Rectal smooth muscle tissue (tissue), 1 donor: Measurements from ENCODE around the gene ID3.

Source experiments
- H3K27ac ChIP-seq: one replicate; pipeline ENCODE4 v1.7.0; 2013; ENCODE audit warnings: low read depth, low read length, inconsistent platforms
- H3K27me3 ChIP-seq: one replicate; pipeline ENCODE4 v1.7.0; 2013; ENCODE audit warnings: low read length; ENCODE audit not compliant: control insufficient read depth, insufficient read depth
- H3K36me3 ChIP-seq: one replicate; pipeline ENCODE4 v1.7.0; 2013; ENCODE audit warnings: low read length; ENCODE audit not compliant: control insufficient read depth, insufficient read depth
- H3K4me1 ChIP-seq: one replicate; pipeline ENCODE4 v1.7.0; 2013; ENCODE audit warnings: low read length; ENCODE audit not compliant: control insufficient read depth, insufficient read depth
- H3K4me3 ChIP-seq: one replicate; pipeline ENCODE4 v1.7.0; 2013; ENCODE audit warnings: low read length
- H3K9ac ChIP-seq: one replicate; pipeline ENCODE4 v1.7.0; 2013; ENCODE audit warnings: low read length

The ID3 gene

DNA sequence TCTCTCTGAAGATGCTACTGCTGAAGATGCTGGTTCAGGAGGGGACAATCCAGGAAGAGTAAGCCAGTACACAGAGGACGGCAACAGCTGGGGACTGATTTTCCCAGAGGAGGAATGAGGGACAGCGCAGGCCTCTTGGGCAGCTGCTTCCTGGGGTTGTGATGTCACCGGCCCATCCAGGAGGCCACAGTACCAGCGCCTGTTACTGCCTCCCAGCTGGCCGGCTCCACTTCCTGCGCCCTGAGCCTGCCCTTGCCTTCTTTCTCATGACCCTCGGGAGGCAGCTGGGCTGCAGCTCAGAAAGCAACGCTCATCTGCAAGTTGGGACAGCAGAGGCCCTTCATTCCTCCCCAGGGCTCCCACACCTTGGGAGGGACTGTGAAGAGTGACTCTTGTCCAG lies 21.9 kb upstream of the ID3 start:
- Histone ChIP-seq H3K4me1 (peaks cover 28% of the 10 kb centered on the region), H3K27ac (no peak overlapping the region), H3K9ac (no peak overlapping the region), H3K36me3 (no peaks in the 10 kb centered on the region), H3K4me3 (no peak overlapping the region), H3K27me3 (no peaks in the 10 kb centered on the region)

DNA sequence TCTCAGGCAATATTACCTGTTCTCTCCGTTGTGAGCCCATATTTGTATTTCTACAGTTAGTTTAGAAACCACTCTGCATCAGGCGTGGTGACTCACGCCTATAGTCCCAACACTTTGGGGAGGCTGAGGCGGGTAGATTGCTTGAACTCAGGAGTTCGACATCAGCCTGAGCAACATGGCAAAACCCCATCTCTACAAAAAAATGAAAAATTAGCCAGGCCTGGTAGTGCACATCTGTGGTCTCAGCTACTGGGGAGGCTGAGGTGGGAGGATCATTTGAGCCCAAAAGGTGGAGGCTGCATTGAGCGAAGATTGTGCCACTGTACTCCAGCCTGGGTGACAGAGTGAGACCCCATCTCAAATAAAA lies 19.7 kb upstream of the ID3 start:
- H3K27me3 ChIP-seq: no peaks in the 10 kb centered on the region

DNA sequence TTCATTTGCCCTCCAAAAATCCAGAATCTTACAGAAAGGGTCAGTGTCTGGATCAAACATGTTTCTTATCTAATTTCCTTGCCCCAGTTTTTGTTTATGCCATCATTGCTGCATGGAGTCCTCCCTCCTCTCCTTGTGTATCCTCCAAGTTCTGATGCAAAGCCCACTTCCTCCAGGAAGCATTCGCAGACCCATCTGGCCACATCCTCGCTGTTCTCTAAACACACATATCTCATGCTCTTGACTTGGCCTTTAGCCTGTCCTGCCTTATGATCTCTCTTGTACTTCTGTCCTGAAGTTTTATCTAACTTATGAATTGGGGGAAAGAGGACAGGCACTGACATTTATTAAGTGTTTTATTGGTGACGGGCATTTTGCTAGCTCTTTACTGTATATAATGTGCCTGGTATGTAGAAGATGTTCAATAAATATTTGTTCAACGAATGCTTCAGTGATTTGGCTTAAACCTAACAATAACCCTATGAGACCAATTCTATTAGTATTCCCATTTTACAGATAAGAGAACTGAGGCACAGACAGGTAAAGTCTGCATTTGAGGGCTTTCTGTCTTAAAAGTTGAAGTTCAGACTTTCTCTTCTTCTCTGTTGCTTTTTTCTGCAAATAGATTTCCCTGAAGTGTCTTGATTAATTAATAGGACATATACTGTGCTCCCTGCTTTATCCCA lies 19.2 kb upstream of the ID3 start:
- peak overlapping the region; percentile 68 for H3K27ac ChIP-seq
- H3K36me3 ChIP-seq: no peaks in the 10 kb centered on the region
- no peak overlapping the region for H3K9ac ChIP-seq
- H3K4me3 ChIP-seq: no peak overlapping the region
- H3K27me3 ChIP-seq: no peaks in the 10 kb centered on the region
- H3K4me1 ChIP-seq: peaks cover 31% of the 10 kb centered on the region

More for the DNA sequence above, 19.7 kb upstream of the ID3 start:
- Histone ChIP-seq H3K4me1 (peaks cover 31% of the 10 kb centered on the region), H3K27ac (peak overlapping the region; percentile 68), H3K36me3 (no peaks in the 10 kb centered on the region), H3K4me3 (no peak overlapping the region), H3K9ac (no peak overlapping the region)

DNA sequence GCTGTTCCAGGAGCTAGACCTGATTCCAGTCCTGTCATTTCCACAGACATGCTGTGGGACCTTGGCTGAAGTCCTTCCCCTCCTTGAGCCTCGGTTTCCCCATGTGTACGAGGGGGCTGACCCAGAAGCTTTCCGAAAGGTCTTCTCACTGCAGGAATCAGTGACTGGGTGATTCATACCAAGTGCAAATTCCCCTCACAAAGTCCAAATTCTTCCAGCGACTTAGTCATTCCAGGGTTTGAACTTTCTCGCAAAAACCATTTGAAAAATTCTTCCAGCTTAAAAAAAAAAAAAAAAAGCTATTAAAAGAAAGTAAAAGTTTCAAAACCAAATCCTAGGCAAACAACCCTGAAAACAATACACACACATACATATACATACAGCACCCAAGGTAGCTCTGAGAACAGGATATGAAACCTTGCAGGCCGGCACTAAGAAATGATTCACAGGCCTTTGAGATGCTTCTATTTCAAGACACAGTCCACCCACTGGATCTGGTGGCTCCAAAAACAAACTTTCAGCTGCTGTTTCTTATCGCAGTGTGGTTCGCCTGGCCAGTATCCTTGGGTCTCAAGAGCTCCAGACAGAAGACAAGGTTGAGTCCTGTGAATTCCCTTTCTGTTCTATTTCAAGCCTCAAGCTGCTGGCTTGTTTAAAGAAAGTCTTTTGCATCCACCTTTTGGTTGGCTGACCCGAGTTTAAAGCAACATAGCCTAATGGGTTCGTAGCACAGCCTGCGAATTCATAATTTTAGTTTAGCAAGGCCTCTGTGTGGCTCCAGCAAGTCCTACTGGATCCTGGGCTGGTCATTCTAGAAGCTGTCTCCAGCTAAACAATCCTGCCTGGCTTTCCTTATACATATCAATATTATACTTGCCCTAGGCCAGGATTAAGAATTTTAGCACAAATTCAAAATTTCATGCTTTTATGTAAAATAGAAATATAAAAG lies 18.0 kb upstream of the ID3 start:
- Histone ChIP-seq H3K4me3 (peak overlapping the region; percentile 1), H3K27ac (peak overlapping the region; percentile 68), H3K4me1 (peaks cover 31% of the 10 kb centered on the region), H3K9ac (no peak overlapping the region), H3K27me3 (no peaks in the 10 kb centered on the region), H3K36me3 (no peaks in the 10 kb centered on the region)

DNA sequence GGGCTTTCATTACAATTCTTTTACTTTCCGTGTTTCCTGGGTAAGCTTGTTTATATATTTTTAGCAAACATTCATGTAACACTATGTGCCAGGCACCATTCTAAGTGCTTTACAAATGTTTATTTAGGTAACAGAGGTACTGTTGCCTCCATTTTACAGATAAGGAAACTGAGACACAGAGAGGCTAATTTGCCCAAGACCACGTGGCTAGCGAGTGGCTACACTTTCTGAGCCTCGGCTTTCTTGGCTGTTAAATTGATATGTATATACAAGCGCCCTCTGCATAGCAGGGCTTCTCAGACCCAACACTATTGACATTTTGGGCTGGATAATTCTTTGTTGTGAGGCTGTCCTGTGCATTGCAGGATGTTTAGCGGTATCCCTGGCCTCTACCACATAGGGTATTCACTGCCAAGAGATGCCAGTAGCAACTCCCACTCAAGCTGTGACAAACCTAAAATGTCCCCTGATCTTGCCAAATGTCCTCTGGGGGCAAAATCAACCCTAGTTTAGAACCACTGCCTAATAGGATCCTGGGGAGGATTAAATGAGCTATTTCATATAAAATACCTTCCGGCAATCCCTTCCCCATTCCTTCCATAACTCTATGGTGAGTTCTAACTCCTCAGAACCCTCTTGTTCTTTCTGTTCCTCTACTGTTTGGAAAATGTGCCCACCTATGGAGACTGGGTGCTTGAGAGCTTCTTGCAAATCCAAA lies 17.2 kb upstream of the ID3 start:
- H3K36me3 ChIP-seq: no peaks in the 10 kb centered on the region
- peak overlapping the region; percentile 1 for H3K4me3 ChIP-seq
- peaks cover 31% of the 10 kb centered on the region for H3K4me1 ChIP-seq
- peak overlapping the region; percentile 68 for H3K27ac ChIP-seq
- H3K9ac ChIP-seq: no peak overlapping the region
- H3K27me3 ChIP-seq: no peaks in the 10 kb centered on the region

DNA sequence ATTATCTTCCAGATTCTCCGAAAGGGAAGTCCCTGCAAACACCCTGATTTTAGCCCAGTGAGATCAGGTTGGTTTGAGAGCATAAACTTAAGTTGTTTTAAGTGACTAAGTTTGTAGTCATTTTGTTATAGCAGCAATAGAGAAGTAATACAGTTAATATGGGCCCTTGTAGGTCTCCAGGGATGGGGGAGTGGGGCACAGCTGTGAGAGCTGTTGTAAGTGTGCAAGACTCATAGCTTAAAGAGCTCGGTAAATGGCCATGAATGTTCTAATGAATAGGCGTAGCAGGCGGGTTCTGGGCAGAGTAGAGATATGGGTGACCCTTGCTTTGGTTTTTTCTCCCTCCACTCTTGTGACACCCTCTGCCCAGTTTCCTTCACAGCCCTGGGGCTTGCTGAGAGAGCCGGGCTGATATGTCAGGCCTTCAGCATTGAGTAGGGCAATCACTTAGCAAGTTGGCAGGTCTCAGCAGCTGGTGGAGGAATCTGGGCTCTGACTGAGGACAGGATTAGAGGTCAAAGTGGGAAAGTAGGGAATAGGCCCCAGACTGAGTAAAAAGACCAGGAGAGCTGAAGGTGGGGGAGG lies 16.0 kb upstream of the ID3 start:
- H3K4me1 ChIP-seq: peaks cover 31% of the 10 kb centered on the region
- H3K27ac ChIP-seq: no peak overlapping the region
- H3K9ac ChIP-seq: no peak overlapping the region
- H3K27me3 ChIP-seq: no peaks in the 10 kb centered on the region
- H3K36me3 ChIP-seq: no peaks in the 10 kb centered on the region
- H3K4me3 ChIP-seq: no peak overlapping the region

DNA sequence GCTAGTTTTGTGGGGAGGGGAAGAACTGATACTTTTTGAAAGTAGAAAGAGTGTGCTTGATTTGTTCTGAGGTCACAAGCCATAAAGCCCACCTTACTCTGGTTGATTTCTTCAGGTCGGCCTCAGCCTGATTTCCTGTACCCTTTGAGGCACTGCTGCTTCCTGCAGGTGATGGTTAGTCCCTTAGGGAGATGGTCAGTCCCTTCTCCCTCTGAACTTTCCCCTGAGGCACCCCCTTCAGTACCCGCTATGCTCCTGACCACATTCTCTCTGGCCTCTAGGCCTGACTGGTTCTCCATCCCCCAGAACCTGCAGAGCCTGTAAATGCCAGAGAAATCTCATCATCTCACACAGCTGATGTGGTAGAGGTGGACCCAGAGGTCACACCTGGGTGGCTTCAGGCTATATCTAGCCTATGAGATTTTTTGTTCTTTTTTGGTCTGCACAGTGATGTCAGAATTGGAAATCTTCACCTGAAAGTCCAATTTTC lies 15.0 kb upstream of the ID3 start:
- H3K9ac ChIP-seq: no peak overlapping the region
- no peaks in the 10 kb centered on the region for H3K27me3 ChIP-seq
- H3K4me3 ChIP-seq: no peak overlapping the region
- H3K36me3 ChIP-seq: no peaks in the 10 kb centered on the region
- H3K4me1 ChIP-seq: peaks cover 31% of the 10 kb centered on the region
- H3K27ac ChIP-seq: no peak overlapping the region

DNA sequence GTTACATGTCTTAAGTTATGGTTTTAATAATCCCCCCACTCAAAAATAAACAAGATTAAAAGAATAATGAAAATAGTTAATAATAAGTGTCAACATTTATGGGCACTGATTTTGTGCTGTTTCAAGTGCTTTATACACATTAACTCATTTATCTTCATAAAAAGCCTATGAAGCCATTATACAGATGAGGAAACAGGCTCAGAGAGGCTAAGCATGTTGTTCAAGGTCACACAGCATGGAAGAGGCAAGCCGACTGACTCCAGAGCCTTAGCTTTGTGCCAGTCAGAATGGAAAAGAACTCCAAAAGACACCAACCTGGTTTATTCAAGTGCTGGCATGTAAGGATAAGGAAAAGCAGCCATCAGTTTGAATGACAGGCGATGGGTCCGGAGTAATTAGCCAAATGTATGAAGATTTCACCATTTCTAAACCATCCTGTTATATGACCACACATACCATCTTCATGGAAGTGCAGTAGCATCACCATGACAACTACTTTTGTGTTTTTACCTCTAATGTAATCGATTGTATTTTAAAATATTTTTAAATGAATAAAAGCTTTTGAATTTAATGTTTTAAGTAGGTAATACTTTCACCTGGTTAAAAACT lies 14.4 kb upstream of the ID3 start:
- H3K27me3 ChIP-seq: no peaks in the 10 kb centered on the region
- H3K36me3 ChIP-seq: no peaks in the 10 kb centered on the region
- no peak overlapping the region for H3K9ac ChIP-seq
- no peak overlapping the region for H3K27ac ChIP-seq
- H3K4me1 ChIP-seq: peaks cover 26% of the 10 kb centered on the region
- no peak overlapping the region for H3K4me3 ChIP-seq

DNA sequence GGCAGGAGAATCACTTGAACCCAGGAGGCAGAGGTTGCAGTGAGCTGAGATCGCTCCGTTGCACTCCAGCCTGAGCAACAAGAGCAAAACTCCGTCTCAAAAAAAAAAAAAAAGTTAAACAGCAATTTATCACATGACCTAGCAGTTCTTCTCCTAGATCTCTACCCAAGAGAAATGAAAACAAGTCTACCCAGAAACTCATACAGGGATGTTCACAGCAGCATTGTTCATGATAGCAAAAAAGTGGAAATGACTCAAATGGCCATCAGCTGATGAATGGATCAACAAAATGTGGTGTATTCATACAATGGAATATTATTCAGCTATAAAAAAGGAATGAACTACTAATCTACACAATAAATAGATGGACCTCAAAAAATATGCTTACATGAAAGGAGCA lies 12.2 kb upstream of the ID3 start:
- Histone ChIP-seq H3K4me3 (no peak overlapping the region), H3K4me1 (peaks cover 8% of the 10 kb centered on the region), H3K27me3 (no peaks in the 10 kb centered on the region), H3K27ac (no peak overlapping the region), H3K36me3 (no peaks in the 10 kb centered on the region), H3K9ac (no peak overlapping the region)

DNA sequence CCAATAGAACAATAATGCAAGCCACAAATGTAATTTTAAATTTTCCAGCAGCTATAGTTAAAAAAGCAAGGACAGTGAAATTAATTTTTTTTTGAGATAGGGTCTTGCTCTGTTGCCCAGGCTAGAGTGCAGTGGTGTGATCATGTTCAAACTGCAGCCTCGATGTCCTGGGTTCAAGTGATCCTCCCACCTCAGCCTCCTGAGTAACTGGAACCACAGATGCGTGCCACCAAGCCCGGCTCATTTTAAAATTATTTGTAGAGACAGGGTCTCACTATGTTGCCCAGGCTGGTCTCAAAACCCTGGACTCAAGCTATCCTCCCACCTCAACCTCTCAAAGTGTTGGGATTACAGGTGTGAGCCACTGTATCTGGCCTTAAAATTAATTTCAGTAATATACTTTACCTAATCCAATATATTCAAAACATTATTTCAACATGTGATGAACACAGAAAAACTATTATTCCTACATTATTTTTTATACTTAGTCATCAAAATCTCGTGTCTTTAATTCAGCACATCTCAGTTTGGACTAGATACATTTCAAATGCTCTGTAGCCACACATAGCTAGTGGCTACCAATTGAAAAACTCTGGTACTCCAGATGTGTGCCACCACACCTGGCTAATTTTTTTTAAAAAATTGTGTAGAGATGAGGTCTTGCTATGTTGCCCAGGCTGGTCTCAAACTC lies 10.8 kb upstream of the ID3 start:
- H3K4me3 ChIP-seq: no peak overlapping the region
- no peaks in the 10 kb centered on the region for H3K36me3 ChIP-seq
- H3K27ac ChIP-seq: no peak overlapping the region
- peaks cover 3% of the 10 kb centered on the region for H3K4me1 ChIP-seq
- H3K27me3 ChIP-seq: no peaks in the 10 kb centered on the region
- no peak overlapping the region for H3K9ac ChIP-seq

DNA sequence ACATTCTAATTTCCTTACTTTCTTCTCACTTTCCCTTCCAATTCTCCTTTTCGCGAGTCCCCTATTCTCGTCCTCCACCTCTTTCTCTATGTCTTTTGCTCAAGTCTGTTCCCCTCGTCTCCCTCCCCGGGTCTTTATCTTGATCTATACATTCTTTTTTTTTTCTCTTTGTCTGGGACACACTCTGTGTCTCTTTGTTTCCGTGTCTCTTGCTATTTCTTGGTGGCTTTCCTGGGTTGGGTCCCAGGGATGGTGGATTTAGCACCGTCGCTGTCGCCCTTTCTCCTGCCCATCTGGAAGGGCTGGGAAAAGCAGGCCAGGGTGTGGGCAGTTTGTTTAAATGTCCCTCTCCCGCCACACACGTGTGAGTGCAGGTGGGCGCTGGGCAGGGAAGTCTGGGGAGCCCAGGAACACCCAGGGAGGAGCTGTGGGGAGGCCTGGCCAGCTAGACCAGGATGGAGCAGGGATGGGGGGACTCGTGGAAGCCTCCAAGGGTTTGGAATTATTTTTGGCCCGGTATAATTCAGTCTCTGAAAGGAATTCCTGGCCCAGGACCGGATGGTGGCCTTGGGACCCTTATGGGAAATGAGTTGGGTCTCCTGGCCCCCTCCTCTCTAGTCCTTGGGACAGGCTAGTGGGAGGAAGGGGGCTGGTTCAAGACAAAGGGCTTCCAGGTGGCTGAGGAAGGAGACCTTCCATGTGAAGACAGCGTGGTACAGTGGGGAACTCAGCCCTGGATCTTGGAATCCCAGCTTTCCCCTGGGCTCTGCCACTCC lies 9.5 kb upstream of the ID3 start:
- no peaks in the 10 kb centered on the region for H3K27me3 ChIP-seq
- H3K4me3 ChIP-seq: peak overlapping the region; percentile 67
- H3K4me1 ChIP-seq: peaks cover 3% of the 10 kb centered on the region
- H3K27ac ChIP-seq: peak overlapping the region; percentile 52
- H3K9ac ChIP-seq: no peak overlapping the region
- no peaks in the 10 kb centered on the region for H3K36me3 ChIP-seq
